ENCODE data around the gene HACD2. TPM values are rescaled to one million over a fixed set of nuclear protein-coding genes. Genes with fewer than 3 reads are reported as not detected.

The HACD2 gene
- total and polyA plus RNA-seq, 9 of the 15 experiments (the other 6 are each of a cell fraction or from before 2014, with no cell fraction given): 1.3 to 10.5 (median 3.8) TPM

DNA sequence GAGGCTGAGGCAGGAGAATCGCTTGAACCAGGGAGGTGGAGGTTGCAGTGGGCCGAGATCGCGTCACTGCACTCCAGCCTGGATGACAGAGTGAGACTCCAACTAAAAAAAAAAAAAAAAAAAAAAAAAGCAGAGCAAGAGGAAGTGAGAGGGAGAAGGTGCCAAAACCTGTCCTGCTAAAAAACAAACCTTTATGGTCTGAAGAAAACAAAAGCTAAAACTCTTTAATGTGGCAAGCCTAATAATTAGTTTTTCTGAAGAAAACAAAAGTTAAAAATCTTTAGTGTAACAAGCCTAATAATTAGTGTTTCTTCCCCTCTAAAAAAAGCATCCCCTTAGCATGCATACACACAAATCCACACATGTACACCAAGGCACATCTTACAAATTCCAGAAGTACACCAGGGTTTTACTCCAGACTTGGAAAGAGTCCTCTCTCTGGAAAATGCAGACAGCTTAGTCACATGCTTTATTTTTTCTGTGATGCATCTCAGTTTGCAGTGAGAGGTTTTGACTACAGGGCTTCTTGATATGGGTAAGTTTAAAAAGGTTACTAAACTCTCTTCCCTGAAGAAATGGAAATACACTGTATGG lies 65.9 kb downstream of the HACD2 start:
- Histone ChIP-seq H3K9me3 (replicated peaks; ENCODE audit: control insufficient read depth, insufficient read depth, low read depth, low read length) (no peaks in the 10 kb centered on the region), H2AFZ (ENCODE audit: low read depth, low read length) (no peak overlapping the region), H3K79me2 (ENCODE audit: control insufficient read depth, insufficient read depth, low read length) (no peaks in the 10 kb centered on the region), H3K4me2 (ENCODE audit: insufficient read depth, low read length) (no peak overlapping the region), H3K36me3 (ENCODE audit: control insufficient read depth, insufficient read depth, low read length) (no peaks in the 10 kb centered on the region), H3K27me3 (ENCODE audit: control insufficient read depth in 2 of 2, insufficient read depth in 2 of 2, low read length in 2 of 2) (no peaks in the 10 kb centered on the region), H3K4me3 (no peak overlapping the region), H3K9ac (ENCODE audit: insufficient read depth in 1 of 2, low read depth in 2 of 2, low read length in 2 of 2) (no peak overlapping the region), H3K9me1 (ENCODE audit: control insufficient read depth, insufficient read depth, low read length) (no peaks in the 10 kb centered on the region), H4K20me1 (replicated peaks; ENCODE audit: control insufficient read depth, insufficient read depth, low read length) (no peaks in the 10 kb centered on the region; the same call in 1 of the 2 replicates), H3K4me1 (replicated peaks in 1 of 2; ENCODE audit: control insufficient read depth in 2 of 2, insufficient read depth in 2 of 2, low read length in 2 of 2) (no peaks in the 10 kb centered on the region), H3K27ac (ENCODE audit: extremely low read depth, low read depth, low read length) (no peak overlapping the region)
- WGBS (ENCODE audit: insufficient coverage, low coverage, missing lambda C conversion rate): 86% methylated on average over 3 of the region's 4 CpGs
- ATAC-seq (no peak), FAIRE-seq (no peak), DNase-seq (ENCODE audit: extremely low read depth in 1 of 4, low spot score in 3 of 4) (no peak)
- BruUV-seq (replicated peaks): no TSS peak
- intact Hi-C loops (cut with micrococcal nuclease) (no loop called here), in situ Hi-C loops (cut with MboI) (no loop called here)
- CTCF ChIA-PET (ENCODE audit: low intra/inter-chr PET ratio): no interaction called here
- TF ChIP-seq HSF4 (CRISPR knock-in tag; IDR thresholded peaks at IDR 0.05; ENCODE audit: borderline replicate concordance): no peak
- POLR2A ChIA-PET: no interaction called here

DNA sequence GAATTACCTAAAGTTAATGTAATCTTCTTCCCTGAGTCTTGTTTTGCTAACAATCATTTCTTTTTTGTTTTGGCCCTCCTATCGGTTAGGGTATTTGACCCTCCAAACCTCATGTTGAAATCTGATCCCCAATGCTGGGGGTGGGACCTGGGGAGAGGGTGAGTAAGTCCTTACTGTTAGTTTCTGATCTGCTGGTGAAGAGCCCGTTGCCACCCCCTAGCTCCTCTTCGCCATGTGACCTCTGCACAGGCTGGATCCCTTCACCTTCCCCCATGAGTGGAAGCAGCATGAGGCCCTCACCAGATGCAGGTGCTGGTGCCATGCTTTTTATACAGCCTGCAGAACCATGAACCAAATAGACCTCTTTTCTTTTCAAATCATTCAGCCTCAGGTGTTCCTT lies 73.1 kb downstream of the HACD2 start:
- WGBS (ENCODE audit: insufficient coverage, low coverage, missing lambda C conversion rate): 29% methylated on average over 1 of the region's 3 CpGs
- Histone ChIP-seq H3K79me2 (ENCODE audit: control insufficient read depth, insufficient read depth, low read length) (no peaks in the 10 kb centered on the region), H3K9me3 (replicated peaks; ENCODE audit: control insufficient read depth, insufficient read depth, low read depth, low read length) (no peaks in the 10 kb centered on the region), H3K27me3 (ENCODE audit: control insufficient read depth in 2 of 2, insufficient read depth in 2 of 2, low read length in 2 of 2) (no peaks in the 10 kb centered on the region), H2AFZ (ENCODE audit: low read depth, low read length) (no peak overlapping the region), H3K4me1 (replicated peaks in 1 of 2; ENCODE audit: control insufficient read depth in 2 of 2, insufficient read depth in 2 of 2, low read length in 2 of 2) (no peaks in the 10 kb centered on the region), H3K36me3 (ENCODE audit: control insufficient read depth, insufficient read depth, low read length) (no peaks in the 10 kb centered on the region), H3K27ac (ENCODE audit: extremely low read depth, low read depth, low read length) (no peak overlapping the region), H3K9ac (ENCODE audit: insufficient read depth in 1 of 2, low read depth in 2 of 2, low read length in 2 of 2) (no peak overlapping the region), H3K9me1 (ENCODE audit: control insufficient read depth, insufficient read depth, low read length) (no peaks in the 10 kb centered on the region), H3K4me2 (ENCODE audit: insufficient read depth, low read length) (no peak overlapping the region), H3K4me3 (no peak overlapping the region), H4K20me1 (replicated peaks; ENCODE audit: control insufficient read depth, insufficient read depth, low read length) (no peaks in the 10 kb centered on the region; the same call in 1 of the 2 replicates)
- intact Hi-C loops (cut with micrococcal nuclease) (no loop called here), in situ Hi-C loops (cut with MboI) (no loop called here)
- no peak for ATAC-seq
- DNase-seq (ENCODE audit: extremely low read depth in 1 of 4, low spot score in 3 of 4): no peak
- ChIA-PET CTCF (ENCODE audit: low intra/inter-chr PET ratio) (no interaction called here), POLR2A (no interaction called here)
- BruUV-seq (replicated peaks): no TSS peak
- no peak for FAIRE-seq
- TF ChIP-seq, protein P1, sequence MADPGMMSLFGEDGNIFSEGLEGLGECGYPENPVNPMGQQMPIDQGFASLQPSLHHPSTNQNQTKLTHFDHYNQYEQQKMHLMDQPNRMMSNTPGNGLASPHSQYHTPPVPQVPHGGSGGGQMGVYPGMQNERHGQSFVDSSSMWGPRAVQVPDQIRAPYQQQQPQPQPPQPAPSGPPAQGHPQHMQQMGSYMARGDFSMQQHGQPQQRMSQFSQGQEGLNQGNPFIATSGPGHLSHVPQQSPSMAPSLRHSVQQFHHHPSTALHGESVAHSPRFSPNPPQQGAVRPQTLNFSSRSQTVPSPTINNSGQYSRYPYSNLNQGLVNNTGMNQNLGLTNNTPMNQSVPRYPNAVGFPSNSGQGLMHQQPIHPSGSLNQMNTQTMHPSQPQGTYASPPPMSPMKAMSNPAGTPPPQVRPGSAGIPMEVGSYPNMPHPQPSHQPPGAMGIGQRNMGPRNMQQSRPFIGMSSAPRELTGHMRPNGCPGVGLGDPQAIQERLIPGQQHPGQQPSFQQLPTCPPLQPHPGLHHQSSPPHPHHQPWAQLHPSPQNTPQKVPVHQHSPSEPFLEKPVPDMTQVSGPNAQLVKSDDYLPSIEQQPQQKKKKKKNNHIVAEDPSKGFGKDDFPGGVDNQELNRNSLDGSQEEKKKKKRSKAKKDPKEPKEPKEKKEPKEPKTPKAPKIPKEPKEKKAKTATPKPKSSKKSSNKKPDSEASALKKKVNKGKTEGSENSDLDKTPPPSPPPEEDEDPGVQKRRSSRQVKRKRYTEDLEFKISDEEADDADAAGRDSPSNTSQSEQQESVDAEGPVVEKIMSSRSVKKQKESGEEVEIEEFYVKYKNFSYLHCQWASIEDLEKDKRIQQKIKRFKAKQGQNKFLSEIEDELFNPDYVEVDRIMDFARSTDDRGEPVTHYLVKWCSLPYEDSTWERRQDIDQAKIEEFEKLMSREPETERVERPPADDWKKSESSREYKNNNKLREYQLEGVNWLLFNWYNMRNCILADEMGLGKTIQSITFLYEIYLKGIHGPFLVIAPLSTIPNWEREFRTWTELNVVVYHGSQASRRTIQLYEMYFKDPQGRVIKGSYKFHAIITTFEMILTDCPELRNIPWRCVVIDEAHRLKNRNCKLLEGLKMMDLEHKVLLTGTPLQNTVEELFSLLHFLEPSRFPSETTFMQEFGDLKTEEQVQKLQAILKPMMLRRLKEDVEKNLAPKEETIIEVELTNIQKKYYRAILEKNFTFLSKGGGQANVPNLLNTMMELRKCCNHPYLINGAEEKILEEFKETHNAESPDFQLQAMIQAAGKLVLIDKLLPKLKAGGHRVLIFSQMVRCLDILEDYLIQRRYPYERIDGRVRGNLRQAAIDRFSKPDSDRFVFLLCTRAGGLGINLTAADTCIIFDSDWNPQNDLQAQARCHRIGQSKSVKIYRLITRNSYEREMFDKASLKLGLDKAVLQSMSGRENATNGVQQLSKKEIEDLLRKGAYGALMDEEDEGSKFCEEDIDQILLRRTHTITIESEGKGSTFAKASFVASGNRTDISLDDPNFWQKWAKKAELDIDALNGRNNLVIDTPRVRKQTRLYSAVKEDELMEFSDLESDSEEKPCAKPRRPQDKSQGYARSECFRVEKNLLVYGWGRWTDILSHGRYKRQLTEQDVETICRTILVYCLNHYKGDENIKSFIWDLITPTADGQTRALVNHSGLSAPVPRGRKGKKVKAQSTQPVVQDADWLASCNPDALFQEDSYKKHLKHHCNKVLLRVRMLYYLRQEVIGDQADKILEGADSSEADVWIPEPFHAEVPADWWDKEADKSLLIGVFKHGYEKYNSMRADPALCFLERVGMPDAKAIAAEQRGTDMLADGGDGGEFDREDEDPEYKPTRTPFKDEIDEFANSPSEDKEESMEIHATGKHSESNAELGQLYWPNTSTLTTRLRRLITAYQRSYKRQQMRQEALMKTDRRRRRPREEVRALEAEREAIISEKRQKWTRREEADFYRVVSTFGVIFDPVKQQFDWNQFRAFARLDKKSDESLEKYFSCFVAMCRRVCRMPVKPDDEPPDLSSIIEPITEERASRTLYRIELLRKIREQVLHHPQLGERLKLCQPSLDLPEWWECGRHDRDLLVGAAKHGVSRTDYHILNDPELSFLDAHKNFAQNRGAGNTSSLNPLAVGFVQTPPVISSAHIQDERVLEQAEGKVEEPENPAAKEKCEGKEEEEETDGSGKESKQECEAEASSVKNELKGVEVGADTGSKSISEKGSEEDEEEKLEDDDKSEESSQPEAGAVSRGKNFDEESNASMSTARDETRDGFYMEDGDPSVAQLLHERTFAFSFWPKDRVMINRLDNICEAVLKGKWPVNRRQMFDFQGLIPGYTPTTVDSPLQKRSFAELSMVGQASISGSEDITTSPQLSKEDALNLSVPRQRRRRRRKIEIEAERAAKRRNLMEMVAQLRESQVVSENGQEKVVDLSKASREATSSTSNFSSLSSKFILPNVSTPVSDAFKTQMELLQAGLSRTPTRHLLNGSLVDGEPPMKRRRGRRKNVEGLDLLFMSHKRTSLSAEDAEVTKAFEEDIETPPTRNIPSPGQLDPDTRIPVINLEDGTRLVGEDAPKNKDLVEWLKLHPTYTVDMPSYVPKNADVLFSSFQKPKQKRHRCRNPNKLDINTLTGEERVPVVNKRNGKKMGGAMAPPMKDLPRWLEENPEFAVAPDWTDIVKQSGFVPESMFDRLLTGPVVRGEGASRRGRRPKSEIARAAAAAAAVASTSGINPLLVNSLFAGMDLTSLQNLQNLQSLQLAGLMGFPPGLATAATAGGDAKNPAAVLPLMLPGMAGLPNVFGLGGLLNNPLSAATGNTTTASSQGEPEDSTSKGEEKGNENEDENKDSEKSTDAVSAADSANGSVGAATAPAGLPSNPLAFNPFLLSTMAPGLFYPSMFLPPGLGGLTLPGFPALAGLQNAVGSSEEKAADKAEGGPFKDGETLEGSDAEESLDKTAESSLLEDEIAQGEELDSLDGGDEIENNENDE (IDR thresholded peaks at IDR 0.05; ENCODE audit: low read depth, low read length): no peak
- no peak for TF ChIP-seq SP1 (CRISPR knock-in tag; IDR thresholded peaks at IDR 0.05)
